Calu3 (cell line): ENCODE results near the gene TCF3. TPM values are rescaled to one million over a fixed set of nuclear protein-coding genes. Genes with fewer than 3 reads are reported as not detected.

ENCODE experiments used
- BruUV-seq: library from RNA; stranded (reverse); fragments of 400-500 nt; replicated peaks from 2 replicates; lab custom pipeline; 2021; lab: Mats Ljungman, UMichigan
- CTCF ChIA-PET: fragments of 300-600 bp; sonication (Branson Sonifier 250); formaldehyde crosslinking; loops from one replicate; lab custom pipeline; 2022; ENCODE audit warnings: antibody characterized with exemption; lab: Charles Lee
- DNase-seq: peaks from one replicate; pipeline ENCODE4 v3.0.0; 2022
- H3K27ac Mint-ChIP-seq: one replicate; pipeline ENCODE4 v1.8.0; 2022; ENCODE audit warnings: mixed read lengths; ENCODE audit not compliant: unreplicated experiment
- H3K27me3 Mint-ChIP-seq: one replicate; pipeline ENCODE4 v1.8.0; 2022; ENCODE audit warnings: mixed read lengths; ENCODE audit not compliant: unreplicated experiment
- H3K36me3 Mint-ChIP-seq: one replicate; pipeline ENCODE4 v1.8.0; 2022; ENCODE audit warnings: mild to moderate bottlenecking, moderate library complexity, mixed read lengths; ENCODE audit not compliant: insufficient read depth, unreplicated experiment
- H3K4me1 Mint-ChIP-seq: one replicate; pipeline ENCODE4 v1.8.0; 2022; ENCODE audit warnings: mild to moderate bottlenecking, low read depth, mixed read lengths; ENCODE audit not compliant: unreplicated experiment
- H3K4me3 Mint-ChIP-seq: one replicate; pipeline ENCODE4 v1.8.0; 2022; ENCODE audit warnings: mild to moderate bottlenecking, low read depth, moderate library complexity, mixed read lengths; ENCODE audit not compliant: unreplicated experiment
- H3K9me3 Mint-ChIP-seq: one replicate; pipeline ENCODE4 v1.8.0; 2022; ENCODE audit warnings: low read depth, mixed read lengths; ENCODE audit not compliant: unreplicated experiment
- intact Hi-C: fragments of 100-400 bp; cut with micrococcal nuclease; formaldehyde crosslinking; loops from one replicate; pipeline ENCODE4 v1.10.0; 2022; ENCODE audit not compliant: unreplicated experiment
- total RNA-seq: library from RNA; stranded (reverse); gene quantifications from 2 replicates; pipeline ENCODE4 v1.2.3, GENCODE V29; 2022
- TF ChIP-seq, protein P1 (sequence below): fragments of 200-600 bp; IDR thresholded peaks from one replicate; pipeline ENCODE4 v1.8.0; 2022; ENCODE audit warnings: antibody characterized with exemption; ENCODE audit not compliant: unreplicated experiment

Gene TCF3
- total RNA-seq, 1 experiment from 2014 or later = 102 TPM

DNA sequence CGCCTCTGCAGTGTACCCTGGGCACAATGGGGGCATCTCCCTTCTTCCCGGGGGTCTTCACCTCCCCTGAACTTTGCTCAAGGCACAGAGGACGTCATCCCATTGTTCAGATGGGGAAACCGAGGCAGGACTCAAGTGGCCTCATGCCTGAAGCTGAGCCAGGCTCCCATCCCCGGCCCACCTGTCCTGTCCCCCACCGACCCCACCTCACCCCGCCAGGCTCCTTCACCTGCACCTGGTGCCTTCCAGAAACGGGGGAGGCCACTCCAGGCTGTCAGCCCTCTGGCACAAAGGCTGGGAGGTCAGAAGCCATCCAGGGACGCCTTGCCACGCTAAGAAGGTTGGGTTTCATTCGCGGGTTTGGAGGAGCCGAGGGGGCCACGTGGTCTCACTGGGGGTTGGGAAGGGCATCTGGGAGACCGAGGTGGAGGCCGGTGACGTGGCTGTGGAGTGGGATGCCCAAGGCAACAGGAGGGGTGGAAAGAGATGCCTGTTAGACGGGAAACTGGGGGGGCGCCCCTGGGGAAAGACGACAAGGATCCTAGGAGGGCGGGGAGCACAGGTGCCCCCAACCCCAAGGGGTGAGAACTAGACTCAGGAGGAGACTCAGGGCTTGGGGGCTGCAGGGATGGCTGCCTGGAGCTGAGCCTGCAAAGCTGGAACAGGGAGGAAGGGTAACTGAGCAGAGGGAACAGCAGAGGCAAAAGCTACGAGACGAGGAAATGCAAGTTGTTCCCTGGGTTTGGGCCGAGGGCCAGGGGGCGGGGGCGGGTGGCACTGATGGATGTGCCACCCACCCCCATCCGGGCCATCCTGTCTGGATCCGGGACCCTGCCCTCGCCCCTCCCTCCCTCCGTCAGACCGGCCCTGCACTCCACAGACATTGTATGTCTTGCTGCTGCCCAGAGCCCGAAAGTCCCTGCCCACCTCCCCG lies 6.0 kb upstream of the TCF3 start:
- H3K36me3 Mint-ChIP-seq = peaks cover 15% of the 10 kb centered on the region
- no peak overlapping the region for H3K27ac Mint-ChIP-seq
- H3K9me3 Mint-ChIP-seq = no peaks in the 10 kb centered on the region
- no peak for DNase-seq
- peak overlapping the region; percentile 27 for H3K4me3 Mint-ChIP-seq
- TF ChIP-seq, protein P1, sequence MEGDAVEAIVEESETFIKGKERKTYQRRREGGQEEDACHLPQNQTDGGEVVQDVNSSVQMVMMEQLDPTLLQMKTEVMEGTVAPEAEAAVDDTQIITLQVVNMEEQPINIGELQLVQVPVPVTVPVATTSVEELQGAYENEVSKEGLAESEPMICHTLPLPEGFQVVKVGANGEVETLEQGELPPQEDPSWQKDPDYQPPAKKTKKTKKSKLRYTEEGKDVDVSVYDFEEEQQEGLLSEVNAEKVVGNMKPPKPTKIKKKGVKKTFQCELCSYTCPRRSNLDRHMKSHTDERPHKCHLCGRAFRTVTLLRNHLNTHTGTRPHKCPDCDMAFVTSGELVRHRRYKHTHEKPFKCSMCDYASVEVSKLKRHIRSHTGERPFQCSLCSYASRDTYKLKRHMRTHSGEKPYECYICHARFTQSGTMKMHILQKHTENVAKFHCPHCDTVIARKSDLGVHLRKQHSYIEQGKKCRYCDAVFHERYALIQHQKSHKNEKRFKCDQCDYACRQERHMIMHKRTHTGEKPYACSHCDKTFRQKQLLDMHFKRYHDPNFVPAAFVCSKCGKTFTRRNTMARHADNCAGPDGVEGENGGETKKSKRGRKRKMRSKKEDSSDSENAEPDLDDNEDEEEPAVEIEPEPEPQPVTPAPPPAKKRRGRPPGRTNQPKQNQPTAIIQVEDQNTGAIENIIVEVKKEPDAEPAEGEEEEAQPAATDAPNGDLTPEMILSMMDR = no peak
- intact Hi-C loops = no loop called here
- H3K27me3 Mint-ChIP-seq = no peaks in the 10 kb centered on the region
- peaks cover 27% of the 10 kb centered on the region for H3K4me1 Mint-ChIP-seq
- CTCF ChIA-PET = interaction anchor here (0.7 kb wide), 3 partner anchors 15 to 185 kb away, joined by 3 to 9 read pairs (median 3); no protein-coding TSS in a partner anchor
- BruUV-seq = no TSS peak

DNA sequence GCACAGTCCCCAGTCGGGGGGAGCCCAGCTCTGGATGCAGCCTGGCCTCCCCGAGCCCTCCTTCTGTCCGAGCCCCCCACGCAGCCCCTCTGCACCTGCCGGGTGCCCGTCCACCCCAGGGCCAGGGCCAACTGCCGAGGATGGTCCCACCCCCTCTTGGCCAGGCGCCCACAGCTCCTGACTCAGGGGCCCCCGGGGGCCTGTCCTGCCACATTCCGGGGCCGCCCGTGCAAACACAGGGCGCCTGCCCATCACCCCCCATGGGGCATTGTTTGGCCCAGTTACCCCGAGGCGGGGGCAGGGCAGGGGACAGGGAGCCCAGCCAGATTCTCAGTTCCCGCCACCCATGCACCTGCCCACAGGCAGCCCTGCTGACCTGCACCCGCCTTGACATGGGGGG lies 5.3 kb upstream of the TCF3 start:
- intact Hi-C loops = no loop called here
- peak; percentile 90 for DNase-seq

DNA sequence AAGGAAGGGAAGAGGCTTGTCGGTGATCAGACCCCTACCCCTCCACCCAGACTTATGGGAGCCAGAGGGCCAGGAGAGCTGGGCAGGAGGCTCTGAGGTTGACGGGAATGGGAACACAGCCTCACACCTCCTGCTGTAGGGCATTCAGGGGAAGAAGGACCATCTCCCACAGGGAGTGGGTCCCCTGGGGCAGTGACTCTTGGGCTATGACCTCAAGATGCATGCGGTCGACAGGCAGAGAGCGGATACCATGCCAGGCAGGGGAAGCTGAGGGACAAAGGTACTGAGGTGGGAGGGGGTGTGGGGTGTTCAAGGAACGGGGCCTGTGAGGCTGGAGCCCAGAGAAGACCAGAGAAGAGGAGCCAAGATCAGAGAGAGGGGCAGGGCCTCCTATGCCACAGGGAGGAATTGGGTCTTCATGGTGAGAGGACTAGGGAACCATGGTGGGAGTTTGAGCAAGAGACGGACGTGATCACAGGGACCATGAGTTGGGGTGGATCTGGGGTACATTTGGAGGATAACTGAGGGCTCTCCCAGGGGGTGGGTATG lies 4.6 kb upstream of the TCF3 start:
- Mint-ChIP-seq H3K27me3 (no peaks in the 10 kb centered on the region), H3K36me3 (peaks cover 24% of the 10 kb centered on the region), H3K4me3 (peak overlapping the region; percentile 20), H3K9me3 (no peaks in the 10 kb centered on the region), H3K27ac (peak overlapping the region; percentile 62), H3K4me1 (peaks cover 27% of the 10 kb centered on the region)
- CTCF ChIA-PET = no interaction called here
- intact Hi-C loops = no loop called here
- BruUV-seq = no TSS peak
- no peak for DNase-seq
- TF ChIP-seq, protein P1 = no peak

More for the DNA sequence above, 5.3 kb upstream of the TCF3 start:
- Mint-ChIP-seq H3K27ac (peak overlapping the region; percentile 62), H3K4me1 (peaks cover 27% of the 10 kb centered on the region), H3K27me3 (no peaks in the 10 kb centered on the region), H3K36me3 (peaks cover 21% of the 10 kb centered on the region), H3K4me3 (peak overlapping the region; percentile 20), H3K9me3 (no peaks in the 10 kb centered on the region)
- TF ChIP-seq, protein P1 = no peak
- BruUV-seq = no TSS peak
- CTCF ChIA-PET = no interaction called here

DNA sequence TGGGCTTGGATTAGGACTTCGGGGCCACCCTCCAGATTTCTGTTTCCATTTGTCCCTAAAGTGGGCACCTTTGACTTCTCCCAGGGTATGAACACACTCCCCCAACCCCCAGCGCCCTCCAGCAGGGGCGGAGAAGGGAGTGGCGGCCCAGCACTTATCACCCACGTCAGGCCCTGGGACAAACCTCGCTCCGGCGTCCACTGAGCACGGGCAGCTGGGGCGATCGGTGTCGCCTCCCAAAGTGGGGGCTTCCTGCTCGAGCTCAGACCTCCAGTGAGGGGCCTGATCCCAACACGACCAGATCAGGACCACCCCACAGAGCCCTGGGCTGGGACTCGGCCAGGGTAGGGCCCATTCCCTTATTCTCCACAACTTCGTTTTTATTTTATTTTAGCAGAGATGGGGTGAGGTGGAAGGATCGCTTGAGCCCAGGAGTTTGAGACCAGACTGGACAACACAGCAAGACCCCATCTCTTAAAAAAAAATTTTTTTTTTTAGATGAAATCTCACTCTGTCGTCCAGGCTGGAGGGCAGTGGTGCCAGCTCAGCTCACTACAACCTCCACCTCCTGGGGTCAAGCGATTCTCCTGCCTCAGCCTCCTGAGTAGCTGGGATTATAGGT lies 3.7 kb upstream of the TCF3 start:
- BruUV-seq = no TSS peak
- Mint-ChIP-seq H3K27me3 (no peaks in the 10 kb centered on the region), H3K27ac (no peak overlapping the region), H3K4me3 (no peak overlapping the region), H3K9me3 (no peaks in the 10 kb centered on the region), H3K4me1 (peaks cover 27% of the 10 kb centered on the region), H3K36me3 (peaks cover 29% of the 10 kb centered on the region)
- CTCF ChIA-PET = interaction anchor here (0.7 kb wide), 1 partner anchor 67 kb away, joined by 3 read pairs; no protein-coding TSS in a partner anchor
- DNase-seq = no peak
- intact Hi-C loops = no loop called here
- TF ChIP-seq, protein P1 = no peak
